Fibroblast of pulmonary artery (primary cell): ENCODE data around the gene PCGF1.

Experiments used
- DNase-seq: peaks from one replicate; pipeline ENCODE4 v3.0.0-alpha.2; 2010; ENCODE audit warnings: low read depth
- H3K4me3 ChIP-seq: replicated peaks from 2 replicates; pipeline ENCODE4 v1.5.1; 2011; ENCODE audit warnings: low read depth, mild to moderate bottlenecking, control low read depth, low read length, moderate library complexity
- CTCF ChIP-seq: IDR thresholded peaks from 2 replicates; pipeline ENCODE4 v1.5.1; 2011; ENCODE audit warnings: mild to moderate bottlenecking, control low read depth, low read length, inconsistent platforms; ENCODE audit errors: missing control alignments

The PCGF1 gene

GRCh38 chr2:74457549-74458131 is 49.9 kb downstream of the PCGF1 start:
- H3K4me3 ChIP-seq, result peak overlapping the region; percentile 63
- no peak for TF ChIP-seq CTCF
- DNase-seq, result no peak

- H3K4me3 ChIP-seq, result peak overlapping the region; percentile 63
- TF ChIP-seq CTCF, result no peak
- DNase-seq, result peak; percentile 36
Measured at GRCh38 chr2:74457129-74457548, 50.4 kb downstream of the PCGF1 start.
